GM12874 (cell line): ENCODE results near the gene SLC39A3.

Source experiments
- CTCF ChIP-seq: IDR thresholded peaks from 2 replicates; pipeline ENCODE4 v1.5.1; 2011; ENCODE audit warnings: low read depth, mild to moderate bottlenecking, control low read depth, low read length, moderate library complexity; ENCODE audit not compliant: insufficient read depth

The SLC39A3 gene

GRCh38 chr19:2700660-2701360 is 39.0 kb downstream of the SLC39A3 start:
- TF ChIP-seq CTCF = no peak

GRCh38 chr19:2699413-2700140 is 40.2 kb downstream of the SLC39A3 start:
- TF ChIP-seq CTCF = no peak

- no peak for TF ChIP-seq CTCF
These were observed 45.6 kb downstream of the SLC39A3 start for GRCh38 chr19:2694196-2694595.

GRCh38 chr19:2693492-2694160 is 46.2 kb downstream of the SLC39A3 start:
- TF ChIP-seq CTCF = no peak

GRCh38 chr19:2691951-2692350 is 47.9 kb downstream of the SLC39A3 start:
- no peak for TF ChIP-seq CTCF

GRCh38 chr19:2690856-2691255 is 49.0 kb downstream of the SLC39A3 start:
- TF ChIP-seq CTCF = no peak

GRCh38 chr19:2686360-2686759 is 53.5 kb downstream of the SLC39A3 start:
- no peak for TF ChIP-seq CTCF
